Subcutaneous adipose tissue (tissue), 4 donors: Measurements from ENCODE around the gene EMILIN1. TPM values are rescaled to one million over a fixed set of nuclear protein-coding genes. Genes with fewer than 3 reads are reported as not detected.

Experiments used
- CTCF ChIP-seq: fragments of 450-650 bp; IDR thresholded peaks from one replicate; pipeline ENCODE4 v1.5.1; 2016; ENCODE audit warnings: low read depth, mild to moderate bottlenecking, control low read depth, antibody characterized with exemption, moderate library complexity
- total RNA-seq, 4 donors: library from RNA; depleted of rRNA; stranded (reverse); fragments of >200 nt; gene quantifications; one replicate each; pipeline ENCODE4 v1.1.0, GENCODE V29; 2016

The EMILIN1 gene
- total RNA-seq, 4 donors from 2014 or later: 21.0 to 51.6 (median 33.5) TPM

- no peak for TF ChIP-seq CTCF
Observed at GRCh38 chr2:27081984-27082772, 3.8 kb downstream of the EMILIN1 start.

GRCh38 chr2:27082773-27083409, 4.5 kb downstream of the EMILIN1 start:
- no peak for TF ChIP-seq CTCF

GRCh38 chr2:27083410-27084296, 5.2 kb downstream of the EMILIN1 start:
- no peak for TF ChIP-seq CTCF

- TF ChIP-seq CTCF: no peak
Observed at GRCh38 chr2:27084297-27085061, 6.1 kb downstream of the EMILIN1 start.

GRCh38 chr2:27085062-27085672, 6.8 kb downstream of the EMILIN1 start:
- TF ChIP-seq CTCF: no peak

GRCh38 chr2:27085673-27086089, 7.3 kb downstream of the EMILIN1 start:
- no peak for TF ChIP-seq CTCF
